HUES64 (cell line): ENCODE data around the gene ARHGAP23.

ENCODE experiments used
- H3K27ac ChIP-seq: 2 replicates; pipeline ENCODE4 v1.7.0; 2013; ENCODE audit warnings: low read depth, low read length, inconsistent platforms
- H3K27me3 ChIP-seq: 2 replicates; pipeline ENCODE4 v1.6.1; 2013; ENCODE audit warnings: mild to moderate bottlenecking, low read length; ENCODE audit not compliant: insufficient read depth
- H3K36me3 ChIP-seq: 2 replicates; pipeline ENCODE4 v1.6.1; 2013; ENCODE audit warnings: mild to moderate bottlenecking, low read length; ENCODE audit not compliant: insufficient read depth
- H3K4me1 ChIP-seq: 2 replicates; pipeline ENCODE4 v1.6.1; 2013; ENCODE audit warnings: mild to moderate bottlenecking, low read length, moderate library complexity; ENCODE audit not compliant: insufficient read depth
- H3K4me3 ChIP-seq: 2 replicates; pipeline ENCODE4 v1.5.1; 2013; ENCODE audit warnings: mild to moderate bottlenecking, low read length, moderate library complexity
- H3K9ac ChIP-seq: 2 replicates; pipeline ENCODE4 v1.6.1; 2013; ENCODE audit warnings: mild to moderate bottlenecking, low read depth, low read length
- H3K9me3 ChIP-seq: 2 replicates; pipeline ENCODE4 v1.6.1; 2013; ENCODE audit warnings: low read depth, low read length; ENCODE audit not compliant: insufficient read depth
- WGBS: fragments of 150-250, 120-280 bp; methylation state at CpG from one replicate; pipeline ENCODE4 v1.1.7; 2013; ENCODE audit warnings: missing lambda C conversion rate; 5-methylcytosine and 5-hydroxymethylcytosine counted together

Gene ARHGAP23

GRCh38 chr17:38544839-38545209, 116.6 kb downstream of the ARHGAP23 start:
- WGBS: 92% methylated on average over 7 of the region's 7 CpGs
- Histone ChIP-seq H3K36me3 (no peaks in the 10 kb centered on the region), H3K4me3 (no peak overlapping the region), H3K9me3 (no peaks in the 10 kb centered on the region), H3K9ac (no peak overlapping the region), H3K27me3 (no peaks in the 10 kb centered on the region), H3K4me1 (no peaks in the 10 kb centered on the region), H3K27ac (no peak overlapping the region)

DNA sequence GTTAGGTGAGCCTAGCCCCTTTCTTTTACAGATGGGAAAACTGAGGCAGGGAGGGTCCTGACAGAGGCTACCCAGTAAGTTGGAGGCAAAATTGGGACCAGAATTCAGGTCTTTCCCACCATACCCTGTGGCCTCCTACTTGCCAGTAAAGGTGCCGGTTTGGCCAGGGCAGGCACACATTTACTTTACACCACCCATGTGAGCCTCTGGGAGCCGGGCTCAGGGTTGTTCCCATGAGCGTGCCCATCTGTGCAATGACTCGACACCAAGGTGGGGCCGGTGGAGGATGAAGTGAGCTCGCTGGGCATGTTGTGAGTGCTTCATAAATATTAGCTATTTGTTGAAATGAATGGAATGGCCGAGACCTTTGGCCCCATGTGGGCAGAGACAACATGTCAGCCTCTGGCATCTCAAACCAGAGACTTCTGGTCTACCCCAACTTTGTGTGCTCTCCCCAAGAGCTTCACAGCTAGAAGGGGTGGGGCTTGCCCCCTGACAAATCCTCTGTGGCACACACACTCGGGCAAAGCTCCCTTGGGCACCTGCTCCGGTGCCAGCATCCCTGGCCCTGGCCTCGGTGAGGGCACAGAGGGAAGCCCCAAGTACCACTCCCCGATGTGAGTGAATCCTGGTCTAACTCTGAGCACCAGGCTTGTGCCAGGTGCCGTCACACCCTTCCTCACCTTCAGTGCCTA, 117.4 kb downstream of the ARHGAP23 start:
- no peak overlapping the region for H3K9ac ChIP-seq
- H3K4me3 ChIP-seq: no peak overlapping the region
- WGBS: 87% methylated on average over 12 of the region's 12 CpGs
- H3K9me3 ChIP-seq: no peaks in the 10 kb centered on the region
- H3K36me3 ChIP-seq: no peaks in the 10 kb centered on the region
- H3K27me3 ChIP-seq: no peaks in the 10 kb centered on the region
- H3K27ac ChIP-seq: no peak overlapping the region
- no peaks in the 10 kb centered on the region for H3K4me1 ChIP-seq

- H3K9me3 ChIP-seq: no peaks in the 10 kb centered on the region
- no peaks in the 10 kb centered on the region for H3K27me3 ChIP-seq
- 95% methylated on average over 11 of the region's 11 CpGs for WGBS
- H3K4me1 ChIP-seq: no peaks in the 10 kb centered on the region
- H3K27ac ChIP-seq: no peak overlapping the region
- no peak overlapping the region for H3K9ac ChIP-seq
- no peak overlapping the region for H3K4me3 ChIP-seq
- no peaks in the 10 kb centered on the region for H3K36me3 ChIP-seq
Observed at GRCh38 chr17:38546396-38546795, 118.1 kb downstream of the ARHGAP23 start.

DNA sequence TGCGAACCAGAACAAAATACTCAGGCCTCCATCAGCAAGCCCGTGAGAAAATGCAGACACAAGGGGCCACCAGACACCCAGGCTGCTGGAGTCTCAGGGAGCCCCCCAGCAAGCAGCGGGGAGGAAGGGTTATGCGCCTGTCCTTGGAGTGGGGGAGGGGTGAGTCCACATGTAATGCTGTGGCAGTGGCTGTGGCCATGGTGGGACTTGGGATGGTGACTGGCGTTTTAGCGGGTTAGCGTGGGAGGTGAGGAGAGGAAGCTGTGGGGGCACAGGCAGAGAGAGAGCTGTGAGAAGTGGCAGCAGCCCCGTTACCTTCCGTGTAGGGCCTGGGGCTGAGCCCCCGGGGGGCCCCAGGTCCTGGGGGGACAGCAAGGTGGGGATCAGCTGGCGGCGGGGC, 119.2 kb downstream of the ARHGAP23 start:
- Histone ChIP-seq H3K4me1 (no peaks in the 10 kb centered on the region), H3K27me3 (no peaks in the 10 kb centered on the region), H3K9ac (no peak overlapping the region), H3K9me3 (no peaks in the 10 kb centered on the region), H3K27ac (no peak overlapping the region), H3K36me3 (no peaks in the 10 kb centered on the region), H3K4me3 (no peak overlapping the region)
- 92% methylated on average over 12 of the region's 12 CpGs for WGBS

DNA sequence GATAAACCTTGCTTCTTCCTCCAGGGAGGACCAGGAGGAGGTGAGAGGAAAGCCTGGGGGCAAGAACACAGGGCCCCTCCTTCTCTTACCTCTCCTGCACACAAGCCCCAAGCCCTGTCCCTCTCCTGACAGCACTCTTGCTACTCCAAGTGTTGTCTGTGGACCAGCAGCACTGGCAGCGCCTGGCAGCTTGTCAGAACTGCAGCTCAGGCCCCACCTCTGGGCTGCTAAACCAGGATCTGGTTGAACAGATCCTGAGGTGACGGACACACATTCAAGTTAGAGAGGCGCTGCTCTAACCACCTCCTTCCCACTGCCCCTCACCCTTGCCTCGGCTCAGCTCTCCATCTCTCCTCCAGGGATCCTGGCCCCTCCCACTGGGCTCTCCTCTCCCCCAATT, 121.0 kb downstream of the ARHGAP23 start:
- WGBS: 81% methylated on average over 4 of the region's 4 CpGs
- H3K9me3 ChIP-seq: no peaks in the 10 kb centered on the region
- H3K9ac ChIP-seq: no peak overlapping the region
- no peaks in the 10 kb centered on the region for H3K4me1 ChIP-seq
- no peaks in the 10 kb centered on the region for H3K27me3 ChIP-seq
- no peak overlapping the region for H3K4me3 ChIP-seq
- H3K27ac ChIP-seq: no peak overlapping the region
- H3K36me3 ChIP-seq: no peaks in the 10 kb centered on the region

GRCh38 chr17:38550661-38551060, 122.4 kb downstream of the ARHGAP23 start:
- H3K4me1 ChIP-seq: no peaks in the 10 kb centered on the region
- WGBS: 92% methylated on average over 8 of the region's 8 CpGs
- no peaks in the 10 kb centered on the region for H3K36me3 ChIP-seq
- H3K4me3 ChIP-seq: no peak overlapping the region
- no peak overlapping the region for H3K27ac ChIP-seq
- no peaks in the 10 kb centered on the region for H3K9me3 ChIP-seq
- no peak overlapping the region for H3K9ac ChIP-seq
- no peaks in the 10 kb centered on the region for H3K27me3 ChIP-seq

DNA sequence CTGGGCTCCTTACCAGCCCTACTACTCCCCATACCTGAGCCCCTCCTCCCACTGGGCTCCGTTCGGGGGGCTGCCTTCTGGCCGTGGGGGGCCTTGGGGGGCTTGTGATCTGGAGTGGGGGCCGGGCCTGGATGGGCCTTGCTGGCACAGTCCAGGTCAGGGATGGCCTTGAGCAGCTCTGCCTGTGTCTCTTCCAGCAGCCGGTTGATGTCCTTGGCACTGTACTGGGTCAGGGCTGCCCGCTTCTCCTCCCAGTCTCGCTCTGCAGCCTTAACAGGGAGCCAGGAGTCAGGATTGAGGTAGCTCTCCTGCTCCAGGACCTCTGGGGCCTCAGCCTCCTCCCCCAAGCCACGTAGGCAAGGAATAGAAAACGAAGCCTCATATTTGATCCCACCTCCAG, 122.9 kb downstream of the ARHGAP23 start:
- H3K9ac ChIP-seq: no peak overlapping the region
- no peaks in the 10 kb centered on the region for H3K27me3 ChIP-seq
- no peaks in the 10 kb centered on the region for H3K4me1 ChIP-seq
- H3K4me3 ChIP-seq: no peak overlapping the region
- no peaks in the 10 kb centered on the region for H3K9me3 ChIP-seq
- 93% methylated on average over 9 of the region's 9 CpGs for WGBS
- no peak overlapping the region for H3K27ac ChIP-seq
- H3K36me3 ChIP-seq: no peaks in the 10 kb centered on the region

DNA sequence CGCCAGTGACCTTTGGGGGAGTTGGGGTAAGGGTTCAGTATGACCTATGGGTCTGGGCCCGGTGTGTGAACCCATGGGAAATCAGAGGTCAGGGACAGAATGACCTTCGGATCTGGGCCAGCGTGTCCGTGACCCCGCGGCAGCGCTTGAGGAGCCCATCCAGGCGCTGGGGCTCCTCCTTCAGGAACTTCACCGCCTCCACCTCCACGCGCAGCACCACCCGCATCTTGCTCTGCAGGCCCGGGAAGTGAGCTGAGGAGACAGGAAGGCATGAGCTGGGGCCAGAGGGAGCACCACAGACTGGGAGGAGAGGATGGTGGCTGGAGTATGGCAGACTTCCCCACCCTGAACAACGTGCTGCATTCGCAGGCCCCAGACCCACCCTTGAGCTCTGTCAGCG, 124.1 kb downstream of the ARHGAP23 start:
- no peak overlapping the region for H3K4me3 ChIP-seq
- H3K27ac ChIP-seq: no peak overlapping the region
- 0 out of 2 replicates have a peak, but pooled peaks cover under 1% of the 10 kb centered on the region for H3K4me1 ChIP-seq
- H3K9ac ChIP-seq: no peak overlapping the region
- no peaks in the 10 kb centered on the region for H3K9me3 ChIP-seq
- 92% methylated on average over 17 of the region's 17 CpGs for WGBS
- no peaks in the 10 kb centered on the region for H3K36me3 ChIP-seq
- H3K27me3 ChIP-seq: peaks cover 6% of the 10 kb centered on the region; the same call in 1 of the 2 replicates

GRCh38 chr17:38554430-38555350, 126.4 kb downstream of the ARHGAP23 start:
- H3K36me3 ChIP-seq: no peaks in the 10 kb centered on the region
- H3K27me3 ChIP-seq: peaks cover 21% of the 10 kb centered on the region
- no peak overlapping the region for H3K9ac ChIP-seq
- peaks cover 8% of the 10 kb centered on the region for H3K4me1 ChIP-seq
- H3K4me3 ChIP-seq: no peak overlapping the region
- H3K27ac ChIP-seq: no peak overlapping the region
- WGBS: 80% methylated on average over 8 of the region's 8 CpGs
- H3K9me3 ChIP-seq: no peaks in the 10 kb centered on the region

DNA sequence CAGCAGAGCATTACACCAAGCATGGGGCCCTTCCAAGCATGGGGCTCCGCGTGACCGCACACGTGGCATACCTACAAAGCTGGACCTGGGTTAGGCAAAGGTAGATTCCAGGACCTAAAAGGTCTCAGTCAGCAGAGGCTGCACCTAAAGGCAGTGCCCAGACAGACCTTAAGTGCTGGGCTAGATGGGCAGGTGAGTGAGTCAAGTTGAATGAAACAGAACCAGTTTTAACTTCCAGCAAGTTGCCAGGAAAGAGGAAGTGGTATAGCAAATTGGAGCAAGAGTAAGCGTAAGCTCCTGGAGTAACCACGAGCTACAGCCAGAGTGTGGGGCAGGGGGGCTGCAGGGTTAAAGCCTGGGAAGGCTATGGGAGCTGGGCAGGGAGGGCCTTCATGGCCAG, 128.0 kb downstream of the ARHGAP23 start:
- no peaks in the 10 kb centered on the region for H3K9me3 ChIP-seq
- no peak overlapping the region for H3K27ac ChIP-seq
- H3K27me3 ChIP-seq: peaks cover 37% of the 10 kb centered on the region
- H3K4me1 ChIP-seq: peaks cover 15% of the 10 kb centered on the region
- no peaks in the 10 kb centered on the region for H3K36me3 ChIP-seq
- WGBS: 95% methylated on average over 6 of the region's 6 CpGs
- no peak overlapping the region for H3K4me3 ChIP-seq
- no peak overlapping the region for H3K9ac ChIP-seq

DNA sequence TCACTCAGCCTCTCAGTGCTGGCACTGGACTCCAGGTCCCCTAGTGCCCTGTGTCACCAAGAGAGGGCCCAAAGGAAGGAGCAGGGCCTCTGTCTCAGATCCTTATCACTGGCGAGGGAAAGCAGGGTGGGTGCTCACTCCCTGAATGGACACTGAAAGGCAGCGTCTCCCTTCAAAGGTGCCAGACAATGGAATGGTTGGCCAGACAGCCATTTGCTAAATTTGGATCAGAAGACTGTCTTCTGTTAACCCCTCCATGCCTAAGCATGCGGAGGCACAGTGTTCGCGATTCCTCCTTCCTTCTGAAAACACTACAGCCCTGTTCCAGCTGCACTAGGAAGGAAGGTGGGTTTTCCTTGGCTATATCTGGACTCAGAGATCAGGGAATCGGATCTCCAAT, 129.1 kb downstream of the ARHGAP23 start:
- Histone ChIP-seq H3K27ac (no peak overlapping the region), H3K9ac (no peak overlapping the region), H3K9me3 (no peaks in the 10 kb centered on the region), H3K27me3 (peaks cover 48% of the 10 kb centered on the region), H3K4me1 (peaks cover 15% of the 10 kb centered on the region), H3K4me3 (no peak overlapping the region), H3K36me3 (no peaks in the 10 kb centered on the region)
- WGBS: 90% methylated on average over 6 of the region's 6 CpGs
